ENCODE data around the gene IGF2R. TPM values are rescaled to one million over a fixed set of nuclear protein-coding genes. Genes with fewer than 3 reads are reported as not detected.
A peak's percentile ranks its signal among the peaks of the same experiment; 100 is the strongest.

IGF2R gene
- total RNA-seq, 4 donors from 2014 or later = 60.0 to 93.4 (median 71.7) TPM

- intact Hi-C loops (cut with DNase I; ENCODE audit: low total_unique reads) = no loop called here
- peak in 1 of 2 donors; percentile 80 for DNase-seq (ENCODE audit: low spot score in 2 of 2)
- WGBS, 2 donors = 60 to 73% methylated on average over 6 of the region's 6 CpGs
- no peak for TF ChIP-seq POLR2A (IDR thresholded peaks at IDR 0.05)
- no peak for TF ChIP-seq CTCF (IDR thresholded peaks at IDR 0.05)
- H3K4me3 ChIP-seq (ENCODE audit: low read depth, poor library complexity, severe bottlenecking) = no peak overlapping the region
Observed at GRCh38 chr6:159982731-159983506, 14.0 kb downstream of the IGF2R start.

GRCh38 chr6:159983641-159984080, 14.8 kb downstream of the IGF2R start:
- peak in 1 of 2 donors; percentile 40 for DNase-seq (ENCODE audit: low spot score in 2 of 2)
- TF ChIP-seq CTCF (IDR thresholded peaks at IDR 0.05) (no peak), POLR2A (IDR thresholded peaks at IDR 0.05) (no peak)
- no peak overlapping the region for H3K4me3 ChIP-seq (ENCODE audit: low read depth, poor library complexity, severe bottlenecking)
- intact Hi-C loops (cut with DNase I; ENCODE audit: low total_unique reads) = no loop called here
- 47 to 63% methylated on average over 2 of the region's 2 CpGs for WGBS, 2 donors

- 82 to 88% methylated on average over 11 of the region's 11 CpGs for WGBS, 2 donors
- peak in 1 of 2 donors; percentile 63 for DNase-seq (ENCODE audit: low spot score in 2 of 2)
- intact Hi-C loops (cut with DNase I; ENCODE audit: low total_unique reads) = no loop called here
- no peak overlapping the region for H3K4me3 ChIP-seq (ENCODE audit: low read depth, poor library complexity, severe bottlenecking)
- TF ChIP-seq CTCF (IDR thresholded peaks at IDR 0.05) = no peak
- no peak for TF ChIP-seq POLR2A (IDR thresholded peaks at IDR 0.05)
Observed at GRCh38 chr6:159984268-159984786, 15.4 kb downstream of the IGF2R start.

GRCh38 chr6:159985296-159985945, 16.5 kb downstream of the IGF2R start:
- no peak overlapping the region for H3K4me3 ChIP-seq (ENCODE audit: low read depth, poor library complexity, severe bottlenecking)
- intact Hi-C loops (cut with DNase I; ENCODE audit: low total_unique reads) = no loop called here
- no peak for TF ChIP-seq CTCF (IDR thresholded peaks at IDR 0.05)
- TF ChIP-seq POLR2A (IDR thresholded peaks at IDR 0.05) = no peak
- 35 to 45% methylated on average over 11 of the region's 11 CpGs for WGBS, 2 donors
- peak in 1 of 2 donors; percentile 82 for DNase-seq (ENCODE audit: low spot score in 2 of 2)

GRCh38 chr6:159988983-159989454, 20.1 kb downstream of the IGF2R start:
- intact Hi-C loops (cut with DNase I; ENCODE audit: low total_unique reads) = no loop called here
- WGBS, 2 donors = 52 to 65% methylated on average over 7 of the region's 7 CpGs
- H3K4me3 ChIP-seq (ENCODE audit: low read depth, poor library complexity, severe bottlenecking) = no peak overlapping the region
- TF ChIP-seq CTCF (IDR thresholded peaks at IDR 0.05) = no peak
- TF ChIP-seq POLR2A (IDR thresholded peaks at IDR 0.05) = no peak
- DNase-seq (ENCODE audit: low spot score in 2 of 2) = no peak

Data from lower leg skin (tissue), 4 donors.